ENCODE results near the gene TNFRSF12A.
"Not testable (repeated sequence)": the region's sequence is repeated elsewhere in the genome, so short reads cannot be mapped to it uniquely, and the experiment has no call there.

TNFRSF12A gene

DNA sequence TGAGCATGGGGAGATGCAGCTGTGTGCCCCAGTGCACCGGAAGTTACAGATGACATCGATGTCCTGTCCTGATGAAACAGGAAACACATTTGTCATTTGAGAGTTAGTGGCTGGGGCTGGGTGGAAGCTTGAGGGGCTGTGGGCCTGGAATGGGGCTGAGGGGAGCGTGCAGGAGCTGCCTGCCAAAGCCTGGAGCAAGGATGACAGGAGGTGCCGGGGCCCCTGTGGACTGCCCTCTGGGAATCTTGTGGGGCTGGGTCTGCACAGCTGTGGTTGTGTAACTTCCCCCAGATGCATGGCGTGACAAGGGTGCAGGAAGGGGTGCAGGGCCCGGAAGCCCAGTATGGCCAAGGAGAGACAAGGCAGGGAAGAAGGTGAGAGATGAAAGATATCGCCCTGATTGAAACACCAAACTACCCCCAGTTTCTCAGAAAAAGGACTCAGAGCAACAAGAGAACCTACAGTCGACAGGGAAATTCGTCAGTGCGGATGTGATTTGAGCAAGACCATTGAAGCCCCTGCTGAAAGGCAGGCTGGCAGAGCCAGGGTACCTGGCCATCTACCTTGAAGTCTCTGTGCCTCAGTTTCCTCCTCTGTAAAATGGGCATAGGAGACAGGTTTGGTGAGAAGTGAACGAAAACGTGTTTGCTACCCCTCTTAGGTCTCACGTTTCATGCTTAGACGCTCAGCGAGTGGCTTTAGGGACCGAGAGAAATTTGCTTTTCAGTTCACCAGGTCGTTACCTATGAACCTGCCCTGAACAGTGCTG lies 35.0 kb downstream of the TNFRSF12A start:
- Mint-ChIP-seq H3K36me3 (ENCODE audit: low read depth) (no peaks in the 10 kb centered on the region), H3K27ac (no peak overlapping the region), H3K4me3 (no peak overlapping the region), H3K9me3 (no peaks in the 10 kb centered on the region), H3K27me3 (ENCODE audit: low read depth, poor library complexity) (peaks cover 56% of the 10 kb centered on the region), H3K4me1 (peaks cover 40% of the 10 kb centered on the region)
- no peak for DNase-seq
- TF ChIP-seq, protein P1, sequence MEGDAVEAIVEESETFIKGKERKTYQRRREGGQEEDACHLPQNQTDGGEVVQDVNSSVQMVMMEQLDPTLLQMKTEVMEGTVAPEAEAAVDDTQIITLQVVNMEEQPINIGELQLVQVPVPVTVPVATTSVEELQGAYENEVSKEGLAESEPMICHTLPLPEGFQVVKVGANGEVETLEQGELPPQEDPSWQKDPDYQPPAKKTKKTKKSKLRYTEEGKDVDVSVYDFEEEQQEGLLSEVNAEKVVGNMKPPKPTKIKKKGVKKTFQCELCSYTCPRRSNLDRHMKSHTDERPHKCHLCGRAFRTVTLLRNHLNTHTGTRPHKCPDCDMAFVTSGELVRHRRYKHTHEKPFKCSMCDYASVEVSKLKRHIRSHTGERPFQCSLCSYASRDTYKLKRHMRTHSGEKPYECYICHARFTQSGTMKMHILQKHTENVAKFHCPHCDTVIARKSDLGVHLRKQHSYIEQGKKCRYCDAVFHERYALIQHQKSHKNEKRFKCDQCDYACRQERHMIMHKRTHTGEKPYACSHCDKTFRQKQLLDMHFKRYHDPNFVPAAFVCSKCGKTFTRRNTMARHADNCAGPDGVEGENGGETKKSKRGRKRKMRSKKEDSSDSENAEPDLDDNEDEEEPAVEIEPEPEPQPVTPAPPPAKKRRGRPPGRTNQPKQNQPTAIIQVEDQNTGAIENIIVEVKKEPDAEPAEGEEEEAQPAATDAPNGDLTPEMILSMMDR (IDR thresholded peaks at IDR 0.05) = no peak

DNA sequence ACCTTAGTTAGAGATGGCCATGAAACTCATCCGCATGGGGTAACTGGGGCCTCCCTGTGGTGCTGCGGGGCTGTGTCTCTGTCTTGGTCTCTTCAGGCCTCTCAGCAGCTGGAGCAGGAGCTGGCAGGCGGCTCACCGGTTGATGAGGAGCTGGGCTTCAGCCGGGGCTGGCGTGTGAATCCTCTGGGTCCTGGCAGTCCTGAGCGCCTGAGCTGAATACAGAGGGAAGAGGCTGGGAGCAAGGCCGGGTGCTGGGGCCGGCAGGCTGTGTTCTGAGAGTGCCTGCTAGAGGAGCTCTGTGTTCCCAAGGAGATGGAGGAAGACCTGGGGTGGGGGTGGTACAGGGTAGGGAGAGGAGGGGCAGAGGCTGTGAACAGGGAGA lies 35.6 kb downstream of the TNFRSF12A start:
- DNase-seq, H3K4me3 Mint-ChIP-seq: not testable (repeated sequence)

DNA sequence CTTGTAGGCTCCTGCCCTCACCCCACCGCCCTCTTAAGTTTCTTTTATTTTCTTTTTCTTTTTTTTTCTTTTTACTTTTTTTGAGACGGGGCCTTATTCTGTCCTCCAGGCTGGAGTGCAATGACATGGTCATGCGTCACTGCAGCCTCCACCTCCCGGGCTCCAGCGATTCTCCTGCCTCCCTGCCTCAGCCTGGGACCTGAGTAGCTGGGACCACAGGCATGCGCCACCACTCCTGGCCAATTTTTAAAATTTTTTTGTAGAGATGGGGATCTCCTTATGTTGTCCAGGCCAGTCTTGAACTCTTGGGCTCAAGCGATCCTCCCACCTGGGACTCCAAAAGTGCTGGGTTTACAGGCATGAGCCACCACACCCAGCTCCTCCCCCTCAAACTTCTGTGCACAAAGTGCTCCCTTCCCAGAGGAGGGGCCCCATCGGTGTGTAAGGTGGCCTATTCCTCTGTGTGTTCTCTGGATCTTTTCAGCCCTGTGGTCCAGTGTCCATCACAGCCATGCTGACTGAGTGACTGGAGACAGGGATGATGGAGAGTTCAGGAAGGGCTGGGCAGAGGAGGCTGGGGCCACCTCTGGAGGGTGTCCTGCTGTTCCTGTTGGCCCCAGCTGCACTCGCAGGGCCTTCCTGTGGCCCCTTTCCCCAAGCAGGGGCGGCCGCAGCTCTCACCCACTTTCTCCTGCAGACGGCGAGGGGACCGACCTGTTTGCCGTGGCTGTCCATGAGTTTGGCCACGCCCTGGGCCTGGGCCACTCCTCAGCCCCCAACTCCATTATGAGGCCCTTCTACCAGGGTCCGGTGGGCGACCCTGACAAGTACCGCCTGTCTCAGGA lies 36.4 kb downstream of the TNFRSF12A start:
- Mint-ChIP-seq H3K27ac (no peak overlapping the region), H3K36me3 (ENCODE audit: low read depth) (no peaks in the 10 kb centered on the region), H3K9me3 (no peaks in the 10 kb centered on the region), H3K27me3 (ENCODE audit: low read depth, poor library complexity) (peaks cover 54% of the 10 kb centered on the region), H3K4me1 (peaks cover 36% of the 10 kb centered on the region), H3K4me3 (no peak overlapping the region)
- DNase-seq = no peak
- TF ChIP-seq, protein P1 (IDR thresholded peaks at IDR 0.05) = no peak

More for the DNA sequence above, 35.6 kb downstream of the TNFRSF12A start:
- H3K9me3 Mint-ChIP-seq; H3K27ac Mint-ChIP-seq; H3K36me3 Mint-ChIP-seq (ENCODE audit: low read depth): not testable (repeated sequence)
- Mint-ChIP-seq H3K4me1 (peaks cover 41% of the 10 kb centered on the region), H3K27me3 (ENCODE audit: low read depth, poor library complexity) (peaks cover 56% of the 10 kb centered on the region)

DNA sequence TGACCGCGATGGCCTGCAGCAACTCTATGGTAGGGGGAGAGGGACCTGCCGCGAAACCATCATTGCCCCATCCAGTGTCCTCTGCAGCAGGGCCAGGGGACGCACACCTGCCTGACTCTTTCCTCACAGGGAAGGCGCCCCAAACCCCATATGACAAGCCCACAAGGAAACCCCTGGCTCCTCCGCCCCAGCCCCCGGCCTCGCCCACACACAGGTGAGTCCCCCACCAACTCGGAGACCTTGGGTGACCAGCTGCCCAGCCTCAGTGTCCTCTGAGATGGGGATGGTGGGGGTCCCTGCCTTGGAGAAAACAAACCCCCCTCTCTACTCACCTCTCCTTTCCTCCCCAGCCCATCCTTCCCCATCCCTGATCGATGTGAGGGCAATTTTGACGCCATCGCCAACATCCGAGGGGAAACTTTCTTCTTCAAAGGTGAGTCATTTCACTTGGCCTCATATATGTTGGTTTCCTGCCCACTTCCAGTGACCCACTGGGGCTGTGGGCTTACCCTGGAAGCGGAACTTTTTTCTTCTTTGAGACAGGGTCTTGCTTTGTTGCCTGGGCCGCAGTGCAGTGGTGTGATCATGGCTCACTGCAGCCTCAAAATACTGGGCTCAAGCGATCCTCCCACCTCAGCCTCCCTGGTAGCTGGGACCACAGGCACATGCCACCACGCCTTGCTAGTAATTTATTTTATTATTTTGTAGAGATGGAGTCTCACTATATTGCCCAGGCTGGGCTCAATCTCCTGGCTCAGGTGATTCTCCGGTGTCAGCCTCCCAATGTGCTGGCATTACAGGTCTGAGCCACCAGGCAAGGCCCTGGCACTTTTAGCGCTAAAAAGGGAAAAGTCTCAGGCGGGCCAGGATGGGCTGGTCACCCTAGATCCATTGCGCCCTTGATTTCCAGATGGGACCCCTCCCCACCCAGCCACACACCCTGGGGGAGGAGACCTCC lies 37.3 kb downstream of the TNFRSF12A start:
- TF ChIP-seq, protein P1 (IDR thresholded peaks at IDR 0.05) = no peak
- Mint-ChIP-seq H3K27ac (no peak overlapping the region), H3K9me3 (no peaks in the 10 kb centered on the region), H3K36me3 (ENCODE audit: low read depth) (no peaks in the 10 kb centered on the region), H3K4me1 (peaks cover 36% of the 10 kb centered on the region), H3K27me3 (ENCODE audit: low read depth, poor library complexity) (peaks cover 54% of the 10 kb centered on the region), H3K4me3 (peak overlapping the region; percentile 15)
- no peak for DNase-seq

DNA sequence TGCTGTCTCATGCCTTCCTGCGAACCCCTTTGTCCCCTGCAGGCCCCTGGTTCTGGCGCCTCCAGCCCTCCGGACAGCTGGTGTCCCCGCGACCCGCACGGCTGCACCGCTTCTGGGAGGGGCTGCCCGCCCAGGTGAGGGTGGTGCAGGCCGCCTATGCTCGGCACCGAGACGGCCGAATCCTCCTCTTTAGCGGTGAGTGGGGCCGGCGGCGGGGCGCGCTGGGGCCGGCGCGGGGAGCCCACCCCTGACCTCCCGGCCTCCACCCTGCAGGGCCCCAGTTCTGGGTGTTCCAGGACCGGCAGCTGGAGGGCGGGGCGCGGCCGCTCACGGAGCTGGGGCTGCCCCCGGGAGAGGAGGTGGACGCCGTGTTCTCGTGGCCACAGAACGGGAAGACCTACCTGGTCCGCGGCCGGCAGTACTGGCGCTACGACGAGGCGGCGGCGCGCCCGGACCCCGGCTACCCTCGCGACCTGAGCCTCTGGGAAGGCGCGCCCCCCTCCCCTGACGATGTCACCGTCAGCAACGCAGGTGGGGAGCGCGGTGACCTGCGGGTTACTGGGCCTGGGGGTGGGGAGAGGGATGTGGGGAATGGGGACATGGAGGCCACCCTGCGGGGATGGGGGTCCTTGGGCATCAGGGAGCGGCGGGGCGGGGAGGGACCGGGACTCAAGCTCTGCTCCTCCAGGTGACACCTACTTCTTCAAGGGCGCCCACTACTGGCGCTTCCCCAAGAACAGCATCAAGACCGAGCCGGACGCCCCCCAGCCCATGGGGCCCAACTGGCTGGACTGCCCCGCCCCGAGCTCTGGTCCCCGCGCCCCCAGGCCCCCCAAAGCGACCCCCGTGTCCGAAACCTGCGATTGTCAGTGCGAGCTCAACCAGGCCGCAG lies 38.2 kb downstream of the TNFRSF12A start:
- TF ChIP-seq, protein P1 (IDR thresholded peaks at IDR 0.05) = no peak
- peaks cover 54% of the 10 kb centered on the region for H3K27me3 Mint-ChIP-seq (ENCODE audit: low read depth, poor library complexity)
- H3K4me3 Mint-ChIP-seq = peak overlapping the region; percentile 87
- peaks cover 36% of the 10 kb centered on the region for H3K4me1 Mint-ChIP-seq
- H3K9me3 Mint-ChIP-seq = no peaks in the 10 kb centered on the region
- DNase-seq = peak; percentile 58
- no peaks in the 10 kb centered on the region for H3K36me3 Mint-ChIP-seq (ENCODE audit: low read depth)
- no peak overlapping the region for H3K27ac Mint-ChIP-seq
